ENCODE measurements around the gene PABPC3. TPM values are rescaled to one million over a fixed set of nuclear protein-coding genes. Genes with fewer than 3 reads are reported as not detected.

The PABPC3 gene
- total RNA-seq (2022) (0.23 and 0.59 TPM in 2 replicates), Bru-seq, nascent RNA (not detected), BruChase-seq, experiment 1, labeled RNA remaining after a 2-hour chase (percentile 24 among the genes with signal in this experiment), BruChase-seq, experiment 2, labeled RNA remaining after a 6-hour chase (percentile 35 among the genes with signal in this experiment)
- long read RNA-seq: 0 reads

DNA sequence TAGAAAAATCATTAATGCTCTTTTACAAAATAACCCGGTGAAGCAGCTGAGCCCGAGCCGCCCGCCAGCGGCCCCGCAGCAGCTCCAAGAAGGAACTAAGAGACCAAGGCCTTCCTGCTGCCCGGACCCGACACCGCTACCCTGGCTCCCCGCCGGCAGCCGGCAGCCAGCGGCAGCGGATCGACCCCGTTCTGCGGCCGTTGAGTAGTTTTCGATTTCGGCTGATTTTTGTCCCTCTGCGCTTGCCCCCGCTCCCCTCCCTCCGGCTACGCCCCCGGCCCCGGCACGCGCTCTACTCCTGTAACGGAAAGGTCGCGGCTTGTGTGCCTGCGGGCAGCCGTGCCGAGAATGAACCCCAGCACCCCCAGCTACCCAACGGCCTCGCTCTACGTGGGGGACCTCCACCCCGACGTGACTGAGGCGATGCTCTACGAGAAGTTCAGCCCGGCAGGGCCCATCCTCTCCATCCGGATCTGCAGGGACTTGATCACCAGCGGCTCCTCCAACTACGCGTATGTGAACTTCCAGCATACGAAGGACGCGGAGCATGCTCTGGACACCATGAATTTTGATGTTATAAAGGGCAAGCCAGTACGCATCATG is at the start of gene PABPC3:
Gene PABPC3 (plus strand): TSS at position 286 of the 603 bp plus-strand sequence. CDS start 63 bp downstream, at position 349.
- H3K4me1 Mint-ChIP-seq (ENCODE audit: low read depth, unreplicated experiment): no peaks in the 10 kb centered on the region
- intact Hi-C loops (cut with micrococcal nuclease; ENCODE audit: unreplicated experiment): no loop called here
- TF ChIP-seq, protein P1, sequence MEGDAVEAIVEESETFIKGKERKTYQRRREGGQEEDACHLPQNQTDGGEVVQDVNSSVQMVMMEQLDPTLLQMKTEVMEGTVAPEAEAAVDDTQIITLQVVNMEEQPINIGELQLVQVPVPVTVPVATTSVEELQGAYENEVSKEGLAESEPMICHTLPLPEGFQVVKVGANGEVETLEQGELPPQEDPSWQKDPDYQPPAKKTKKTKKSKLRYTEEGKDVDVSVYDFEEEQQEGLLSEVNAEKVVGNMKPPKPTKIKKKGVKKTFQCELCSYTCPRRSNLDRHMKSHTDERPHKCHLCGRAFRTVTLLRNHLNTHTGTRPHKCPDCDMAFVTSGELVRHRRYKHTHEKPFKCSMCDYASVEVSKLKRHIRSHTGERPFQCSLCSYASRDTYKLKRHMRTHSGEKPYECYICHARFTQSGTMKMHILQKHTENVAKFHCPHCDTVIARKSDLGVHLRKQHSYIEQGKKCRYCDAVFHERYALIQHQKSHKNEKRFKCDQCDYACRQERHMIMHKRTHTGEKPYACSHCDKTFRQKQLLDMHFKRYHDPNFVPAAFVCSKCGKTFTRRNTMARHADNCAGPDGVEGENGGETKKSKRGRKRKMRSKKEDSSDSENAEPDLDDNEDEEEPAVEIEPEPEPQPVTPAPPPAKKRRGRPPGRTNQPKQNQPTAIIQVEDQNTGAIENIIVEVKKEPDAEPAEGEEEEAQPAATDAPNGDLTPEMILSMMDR (IDR thresholded peaks at IDR 0.05; ENCODE audit: insufficient read depth in 1 of 2, low read depth in 1 of 2, low read length in 1 of 2, severe bottlenecking in 1 of 2, unreplicated experiment in 1 of 2): no peak
- BruUV-seq (replicated peaks): no TSS peak
- H3K4me3 ChIP-seq (ENCODE audit: low read depth, low read length): no peak within 1 kb of the TSS
- H3K27me3 Mint-ChIP-seq (ENCODE audit: insufficient read depth, unreplicated experiment): peaks cover 24% of the 10 kb centered on the region
- CTCF ChIA-PET: no interaction called here
- no peaks in the 10 kb centered on the region for H3K36me3 ChIP-seq (ENCODE audit: control insufficient read depth, insufficient read depth, low read length)
- H3K9me3 ChIP-seq: no peaks in the 10 kb centered on the region
- H3K27ac Mint-ChIP-seq (ENCODE audit: unreplicated experiment): no peak within 1 kb of the TSS
- H3K27me3 ChIP-seq (replicated peaks; ENCODE audit: control insufficient read depth, insufficient read depth, low read length): no peaks in the 10 kb centered on the region
- H3K4me3 Mint-ChIP-seq (ENCODE audit: unreplicated experiment): no peak within 1 kb of the TSS
- no peak for DNase-seq
- POLR2A ChIA-PET: no interaction called here
- H3K4me1 ChIP-seq: no peaks in the 10 kb centered on the region
- no peaks in the 10 kb centered on the region for H3K9me3 Mint-ChIP-seq (ENCODE audit: unreplicated experiment)
- H3K36me3 Mint-ChIP-seq (ENCODE audit: insufficient read depth, unreplicated experiment): no peaks in the 10 kb centered on the region

DNA sequence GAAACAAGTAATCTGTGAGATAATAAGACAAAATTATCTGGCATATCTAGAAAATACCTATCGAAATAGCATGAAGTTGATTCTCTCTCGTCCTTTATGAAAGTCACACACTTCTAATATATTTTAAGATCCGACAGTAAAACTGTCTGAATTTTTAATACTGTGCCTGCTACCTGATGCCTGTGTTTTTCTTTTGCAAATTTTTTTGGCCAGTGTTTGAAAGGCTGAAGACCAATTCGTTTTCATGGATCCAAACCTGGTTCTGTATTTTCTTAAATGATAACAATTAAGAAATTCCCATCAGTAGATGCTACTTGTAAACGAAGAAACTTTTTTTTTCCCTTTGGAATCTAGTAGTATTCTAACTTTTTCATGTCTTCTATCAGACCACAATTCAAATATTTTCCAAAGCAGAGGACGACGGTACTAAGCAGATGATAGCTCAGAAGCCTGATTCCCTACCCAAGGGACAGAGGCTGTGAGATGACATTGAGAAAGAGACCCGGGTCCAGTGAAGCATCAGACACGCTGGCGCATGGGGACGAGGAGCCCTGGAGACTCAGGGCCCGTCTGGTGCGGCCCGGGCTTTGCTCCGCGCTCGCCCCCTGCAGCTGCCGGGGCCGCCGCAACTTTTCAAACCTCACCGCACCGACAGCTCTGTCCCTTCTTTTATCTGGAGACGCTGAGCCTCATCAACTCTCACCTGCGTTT is 49.5 kb upstream of the PABPC3 start:
- Mint-ChIP-seq H3K4me3 (ENCODE audit: unreplicated experiment) (no peak overlapping the region), H3K27me3 (ENCODE audit: insufficient read depth, unreplicated experiment) (peaks cover 22% of the 10 kb centered on the region), H3K36me3 (ENCODE audit: insufficient read depth, unreplicated experiment) (no peaks in the 10 kb centered on the region), H3K27ac (ENCODE audit: unreplicated experiment) (no peak overlapping the region), H3K4me1 (ENCODE audit: low read depth, unreplicated experiment) (no peaks in the 10 kb centered on the region), H3K9me3 (ENCODE audit: unreplicated experiment) (peaks cover 10% of the 10 kb centered on the region)
- ChIA-PET POLR2A (no interaction called here), CTCF (no interaction called here)
- intact Hi-C loops (cut with micrococcal nuclease; ENCODE audit: unreplicated experiment): no loop called here
- TF ChIP-seq, protein P1 (IDR thresholded peaks at IDR 0.05; ENCODE audit: insufficient read depth in 1 of 2, low read depth in 1 of 2, low read length in 1 of 2, severe bottlenecking in 1 of 2, unreplicated experiment in 1 of 2): no peak
- Histone ChIP-seq H3K27me3 (replicated peaks; ENCODE audit: control insufficient read depth, insufficient read depth, low read length) (no peaks in the 10 kb centered on the region), H3K36me3 (ENCODE audit: control insufficient read depth, insufficient read depth, low read length) (no peaks in the 10 kb centered on the region), H3K4me1 (no peaks in the 10 kb centered on the region), H3K4me3 (ENCODE audit: low read depth, low read length) (no peak overlapping the region), H3K9me3 (peaks cover 8% of the 10 kb centered on the region; the same call in 1 of the 2 replicates)
- no peak for DNase-seq
- no TSS peak for BruUV-seq (replicated peaks)

DNA sequence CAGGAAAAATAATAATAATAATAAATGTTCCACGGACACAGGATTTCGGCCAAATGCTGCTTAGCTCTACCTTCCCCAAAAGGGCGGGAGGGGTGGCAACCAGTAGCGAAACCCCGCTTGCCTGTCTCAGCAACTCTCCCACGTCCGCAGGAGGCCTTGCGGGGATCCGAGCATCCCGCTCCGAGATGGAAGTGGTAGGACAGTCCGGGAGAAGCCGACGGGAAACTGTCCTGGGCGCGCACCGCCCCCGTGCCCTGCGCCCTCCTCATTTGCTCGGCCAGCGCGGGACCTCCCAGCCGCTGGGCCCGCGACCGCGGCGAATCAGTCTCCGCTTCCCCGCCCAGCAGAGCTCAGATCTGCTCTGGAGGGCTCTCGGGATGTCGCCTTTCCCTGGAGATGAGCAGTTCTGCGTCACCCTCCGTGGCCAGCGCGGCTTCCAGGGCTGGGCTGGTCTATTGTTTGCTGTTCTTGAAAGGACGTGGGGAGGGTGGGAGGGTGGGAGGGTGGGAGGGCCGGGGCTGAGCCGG is 48.9 kb upstream of the PABPC3 start:
- peaks cover 17% of the 10 kb centered on the region for H3K27me3 Mint-ChIP-seq (ENCODE audit: insufficient read depth, unreplicated experiment)
- H3K36me3 Mint-ChIP-seq (ENCODE audit: insufficient read depth, unreplicated experiment): no peaks in the 10 kb centered on the region
- H3K4me3 Mint-ChIP-seq (ENCODE audit: unreplicated experiment): no peak overlapping the region
- BruUV-seq (replicated peaks): no TSS peak
- no peaks in the 10 kb centered on the region for H3K4me1 ChIP-seq
- peaks cover 10% of the 10 kb centered on the region for H3K9me3 Mint-ChIP-seq (ENCODE audit: unreplicated experiment)
- H3K4me3 ChIP-seq (ENCODE audit: low read depth, low read length): no peak overlapping the region
- TF ChIP-seq, protein P1 (IDR thresholded peaks at IDR 0.05; ENCODE audit: insufficient read depth in 1 of 2, low read depth in 1 of 2, low read length in 1 of 2, severe bottlenecking in 1 of 2, unreplicated experiment in 1 of 2): no peak
- ChIA-PET POLR2A (no interaction called here), CTCF (no interaction called here)
- DNase-seq: no peak
- peaks cover 13% of the 10 kb centered on the region; the same call in 1 of the 2 replicates for H3K9me3 ChIP-seq
- no peaks in the 10 kb centered on the region for H3K27me3 ChIP-seq (replicated peaks; ENCODE audit: control insufficient read depth, insufficient read depth, low read length)
- H3K36me3 ChIP-seq (ENCODE audit: control insufficient read depth, insufficient read depth, low read length): no peaks in the 10 kb centered on the region
- no peaks in the 10 kb centered on the region for H3K4me1 Mint-ChIP-seq (ENCODE audit: low read depth, unreplicated experiment)
- no peak overlapping the region for H3K27ac Mint-ChIP-seq (ENCODE audit: unreplicated experiment)
- intact Hi-C loops (cut with micrococcal nuclease; ENCODE audit: unreplicated experiment): no loop called here
